SH-SY5Y (cell line): ENCODE measurements around the gene TRIM29.

Experiments
- GATA2 ChIP-seq: IDR thresholded peaks from 2 replicates; pipeline ENCODE4 v1.6.1; 2011; ENCODE audit warnings: mild to moderate bottlenecking, low read depth, low read length
- GATA3 ChIP-seq: IDR thresholded peaks from 2 replicates; pipeline ENCODE4 v1.6.1; 2011; ENCODE audit warnings: low read depth, mild to moderate bottlenecking, low read length, moderate library complexity

TRIM29 gene

GRCh38 chr11:120063686-120064340 lies 74.1 kb downstream of the TRIM29 start:
- TF ChIP-seq GATA2 = no peak
- no peak for TF ChIP-seq GATA3

- no peak for TF ChIP-seq GATA2
- TF ChIP-seq GATA3 = no peak
Measured at GRCh38 chr11:120062561-120062930, 75.4 kb downstream of the TRIM29 start.

- TF ChIP-seq GATA3 (no peak), GATA2 (peak; percentile 11; the same call in 1 of the 2 replicates)
Measured at GRCh38 chr11:120061761-120062560, 76.0 kb downstream of the TRIM29 start.
